Esophagus squamous epithelium (tissue), 5 donors: ENCODE results near the gene FAM53B. TPM values are rescaled to one million over a fixed set of nuclear protein-coding genes. Genes with fewer than 3 reads are reported as not detected.

ENCODE experiments used
- DNase-seq: peaks from one replicate; lab custom pipeline; 2025; lab: John Stamatoyannopoulos, UW
- H3K27ac ChIP-seq, 4 donors: fragments of 200-600 bp; sonication (generic); one replicate each; pipeline ENCODE4 v1.5.1; 2016 to 2019; ENCODE audit warnings: mild to moderate bottlenecking in 1 of 4
- H3K27me3 ChIP-seq, 4 donors: fragments of 200-600 bp; sonication (generic); 1 replicate in 3 of 4; 2 replicates in 1 of 4; pipeline versions ENCODE4 v1.5.1 to v1.6.0; 2017 to 2021; ENCODE audit warnings: antibody characterized with exemption in 1 of 4
- H3K36me3 ChIP-seq, 3 donors: fragments of 200-600 bp; sonication (generic); one replicate each; pipeline ENCODE4 v1.5.1; 2016 to 2019
- H3K4me1 ChIP-seq, 3 donors: fragments of 200-600 bp; sonication (generic); one replicate each; pipeline ENCODE4 v1.5.1; 2017 to 2019
- H3K4me3 ChIP-seq, 4 donors: fragments of 200-600 bp; sonication (generic); 1 replicate in 3 of 4; 2 replicates in 1 of 4; pipeline ENCODE4 v1.5.1; 2016 to 2019; ENCODE audit warnings: mild to moderate bottlenecking in 2 of 4, moderate library complexity in 1 of 4
- H3K9me3 ChIP-seq, 3 donors: fragments of 200-600 bp; sonication (generic); one replicate each; pipeline ENCODE4 v1.5.1; 2016 to 2019
- POLR2A ChIP-seq, 4 donors: fragments of 450-650 bp; IDR thresholded peaks; one replicate each; pipeline ENCODE4 v1.6.1; 2017; ENCODE audit warnings: antibody characterized with exemption in 4 of 4, mild to moderate bottlenecking in 4 of 4, moderate library complexity in 3 of 4
- WGBS, 2 donors: methylation state at CpG; one replicate each; pipeline ENCODE4 v1.1.5; 2018; 5-methylcytosine and 5-hydroxymethylcytosine counted together
- intact Hi-C: fragments of 100-400 bp; cut with DNase I; formaldehyde crosslinking; loops from one replicate; pipeline ENCODE4 v1.15.0; 2022
- total RNA-seq, 4 donors: library from RNA; depleted of rRNA; stranded (reverse); fragments of >200 nt; gene quantifications; one replicate each; pipeline ENCODE4 v1.1.0, GENCODE V29; 2016
- TF ChIP-seq, protein P1 (sequence below), 6 experiments: fragments of 450-650 bp in 4 of 6; fragments of 200-600 bp in 2 of 6; sonication (generic) in 2 of 6; IDR thresholded peaks; one replicate each; pipeline ENCODE4 v1.5.1; 2016 to 2019; ENCODE audit warnings: antibody characterized with exemption in 6 of 6, mild to moderate bottlenecking in 4 of 6, moderate library complexity in 4 of 6
- donor health status: DM: yes; HTN: yes; CAD: no.

Gene FAM53B
- total RNA-seq, 4 donors from 2014 or later = 27.4 to 54.2 (median 31.5) TPM

DNA sequence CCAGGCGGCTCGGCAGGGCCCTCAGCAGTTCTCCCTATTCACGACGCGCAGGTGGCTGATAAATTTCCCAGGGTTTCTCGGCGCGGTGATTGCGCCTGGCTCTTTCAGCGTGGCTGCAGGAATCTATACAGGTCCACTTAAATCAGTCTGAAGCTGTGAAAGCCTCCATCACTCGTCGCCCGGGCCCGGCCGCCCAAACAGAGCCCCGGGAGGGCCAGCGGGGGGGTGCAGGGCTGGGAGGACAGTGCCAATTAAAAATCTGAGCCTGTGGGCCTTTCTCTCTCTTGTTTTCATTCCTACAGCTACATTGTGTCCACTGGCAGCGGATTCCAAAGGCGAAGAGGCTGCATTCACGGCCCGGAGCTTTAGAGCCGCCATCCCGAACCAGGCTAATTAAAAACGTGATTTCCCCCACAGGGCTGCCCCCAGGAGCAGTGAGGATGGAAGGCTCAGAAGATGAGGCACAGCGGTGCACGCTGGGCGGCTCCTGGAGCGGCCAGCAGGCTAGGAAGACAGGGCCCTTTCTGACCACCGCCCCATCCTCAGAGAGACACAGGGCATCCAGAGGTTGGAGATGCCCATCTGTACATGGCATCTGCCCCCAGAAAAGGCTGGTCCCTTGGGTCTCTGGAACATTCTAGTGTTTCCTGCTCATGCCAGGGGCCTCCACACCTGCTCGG, 100.7 kb downstream of the FAM53B start:
- peaks cover 0 to 11% (median 0%) of the 10 kb centered on the region in 3 donors for H3K36me3 ChIP-seq
- no peaks in the 10 kb centered on the region for H3K9me3 ChIP-seq
- H3K4me1 ChIP-seq = peaks cover 68 to 100% (median 90%) of the 10 kb centered on the region in 3 donors
- H3K4me3 ChIP-seq = no peak overlapping the region
- H3K27ac ChIP-seq = peak overlapping the region in 1 of 4 donors; percentile 12
- TF ChIP-seq POLR2A (IDR thresholded peaks at IDR 0.05) = no peak
- TF ChIP-seq, protein P1, sequence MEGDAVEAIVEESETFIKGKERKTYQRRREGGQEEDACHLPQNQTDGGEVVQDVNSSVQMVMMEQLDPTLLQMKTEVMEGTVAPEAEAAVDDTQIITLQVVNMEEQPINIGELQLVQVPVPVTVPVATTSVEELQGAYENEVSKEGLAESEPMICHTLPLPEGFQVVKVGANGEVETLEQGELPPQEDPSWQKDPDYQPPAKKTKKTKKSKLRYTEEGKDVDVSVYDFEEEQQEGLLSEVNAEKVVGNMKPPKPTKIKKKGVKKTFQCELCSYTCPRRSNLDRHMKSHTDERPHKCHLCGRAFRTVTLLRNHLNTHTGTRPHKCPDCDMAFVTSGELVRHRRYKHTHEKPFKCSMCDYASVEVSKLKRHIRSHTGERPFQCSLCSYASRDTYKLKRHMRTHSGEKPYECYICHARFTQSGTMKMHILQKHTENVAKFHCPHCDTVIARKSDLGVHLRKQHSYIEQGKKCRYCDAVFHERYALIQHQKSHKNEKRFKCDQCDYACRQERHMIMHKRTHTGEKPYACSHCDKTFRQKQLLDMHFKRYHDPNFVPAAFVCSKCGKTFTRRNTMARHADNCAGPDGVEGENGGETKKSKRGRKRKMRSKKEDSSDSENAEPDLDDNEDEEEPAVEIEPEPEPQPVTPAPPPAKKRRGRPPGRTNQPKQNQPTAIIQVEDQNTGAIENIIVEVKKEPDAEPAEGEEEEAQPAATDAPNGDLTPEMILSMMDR (IDR thresholded peaks at IDR 0.05) = no peak
- no peak for DNase-seq
- intact Hi-C loops = no loop called here
- no peaks in the 10 kb centered on the region for H3K27me3 ChIP-seq
- WGBS, 2 donors = 92 to 95% methylated on average over 14 to 24 of the region's 30 CpGs

DNA sequence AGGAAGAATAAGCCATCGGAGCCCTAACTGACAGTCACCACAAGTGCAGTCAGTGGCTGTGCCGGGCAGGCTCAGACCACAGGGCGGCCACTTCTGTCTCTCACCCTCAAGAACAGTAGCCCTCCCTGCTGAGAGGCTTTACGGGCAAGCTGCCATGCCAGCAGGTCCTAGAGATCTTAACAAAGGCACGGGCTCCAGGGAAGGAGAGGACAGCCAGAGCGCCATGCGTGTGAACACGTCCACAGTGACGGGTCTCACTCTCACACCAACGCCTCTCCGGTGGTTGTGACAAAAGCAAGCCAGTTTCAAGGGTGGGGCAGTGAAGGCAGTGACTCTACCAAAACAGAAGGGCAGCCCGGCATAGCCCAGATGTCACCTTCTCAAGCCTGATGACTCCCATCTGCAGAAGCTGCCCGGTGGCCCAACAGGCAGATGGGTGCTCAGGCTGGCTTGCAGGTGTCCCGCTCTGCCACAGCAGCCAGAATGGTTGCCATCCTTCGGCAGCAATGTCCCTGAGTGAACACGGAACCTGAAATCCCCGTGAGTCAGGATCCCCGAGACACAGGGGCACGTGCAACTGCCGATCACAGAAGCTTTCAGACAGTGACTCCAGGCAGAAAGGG, 102.0 kb downstream of the FAM53B start:
- TF ChIP-seq POLR2A (IDR thresholded peaks at IDR 0.05) = no peak
- TF ChIP-seq, protein P1 (IDR thresholded peaks at IDR 0.05) = no peak
- no peak for DNase-seq
- intact Hi-C loops = no loop called here
- H3K9me3 ChIP-seq = no peaks in the 10 kb centered on the region
- H3K4me3 ChIP-seq = no peak overlapping the region
- peaks cover 55 to 100% (median 80%) of the 10 kb centered on the region in 3 donors for H3K4me1 ChIP-seq
- H3K27ac ChIP-seq = peak overlapping the region; percentile 32 to 77 (median 62)
- no peaks in the 10 kb centered on the region for H3K27me3 ChIP-seq
- peaks cover 0 to 18% (median 0%) of the 10 kb centered on the region in 3 donors for H3K36me3 ChIP-seq
- 49 to 68% methylated on average over 4 to 11 of the region's 20 CpGs for WGBS, 2 donors

DNA sequence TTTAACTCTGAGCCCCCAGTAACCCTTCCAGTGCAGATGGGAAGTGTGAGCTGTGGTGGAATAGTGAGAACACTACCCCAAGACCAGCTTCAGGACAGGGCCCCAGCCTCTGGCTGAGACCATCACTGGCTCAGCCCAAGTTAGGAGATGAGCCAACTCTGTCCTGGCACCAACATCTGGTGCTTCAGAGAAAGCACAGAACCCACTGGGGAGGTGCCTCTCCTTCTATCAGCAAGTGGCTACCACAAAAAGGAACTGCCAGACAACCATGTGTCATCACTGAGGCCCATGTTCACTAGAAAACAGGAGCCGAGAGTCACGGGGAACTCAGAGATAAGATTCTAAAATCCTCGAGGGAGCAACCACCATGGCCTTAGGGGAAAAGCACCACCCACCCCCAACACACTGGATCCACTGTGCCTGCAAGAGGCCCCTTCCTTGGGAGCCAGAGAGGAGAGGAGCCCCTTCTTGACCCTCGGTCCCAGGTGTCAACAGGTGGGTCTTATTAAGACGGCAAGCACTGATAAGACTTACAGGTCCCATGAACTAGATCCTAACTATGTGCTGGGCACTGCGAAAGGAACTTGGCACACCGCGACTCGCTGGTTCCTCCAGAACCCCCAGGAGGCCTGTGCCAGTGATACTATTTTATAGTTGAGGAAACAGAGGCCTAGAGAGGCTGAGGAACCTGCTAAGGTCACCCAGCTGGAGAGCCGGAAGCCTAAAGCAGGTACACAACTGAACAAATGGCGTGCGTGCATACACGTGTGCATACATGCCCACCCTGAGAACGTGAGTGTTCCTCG, 102.7 kb downstream of the FAM53B start:
- DNase-seq = peak; percentile 11
- Histone ChIP-seq H3K36me3 (peaks cover 0 to 25% (median 0%) of the 10 kb centered on the region in 3 donors), H3K9me3 (no peaks in the 10 kb centered on the region), H3K27me3 (no peaks in the 10 kb centered on the region), H3K27ac (peak overlapping the region; percentile 32 to 77 (median 62)), H3K4me3 (no peak overlapping the region), H3K4me1 (peaks cover 48 to 100% (median 72%) of the 10 kb centered on the region in 3 donors)
- WGBS, 2 donors = 34 to 45% methylated on average over 10 to 11 of the region's 15 CpGs
- peak in 2 of 4 donors; percentile 10 to 15 for TF ChIP-seq POLR2A (IDR thresholded peaks at IDR 0.05)
- TF ChIP-seq, protein P1 (IDR thresholded peaks at IDR 0.05) = no peak
- intact Hi-C loops = no loop called here

DNA sequence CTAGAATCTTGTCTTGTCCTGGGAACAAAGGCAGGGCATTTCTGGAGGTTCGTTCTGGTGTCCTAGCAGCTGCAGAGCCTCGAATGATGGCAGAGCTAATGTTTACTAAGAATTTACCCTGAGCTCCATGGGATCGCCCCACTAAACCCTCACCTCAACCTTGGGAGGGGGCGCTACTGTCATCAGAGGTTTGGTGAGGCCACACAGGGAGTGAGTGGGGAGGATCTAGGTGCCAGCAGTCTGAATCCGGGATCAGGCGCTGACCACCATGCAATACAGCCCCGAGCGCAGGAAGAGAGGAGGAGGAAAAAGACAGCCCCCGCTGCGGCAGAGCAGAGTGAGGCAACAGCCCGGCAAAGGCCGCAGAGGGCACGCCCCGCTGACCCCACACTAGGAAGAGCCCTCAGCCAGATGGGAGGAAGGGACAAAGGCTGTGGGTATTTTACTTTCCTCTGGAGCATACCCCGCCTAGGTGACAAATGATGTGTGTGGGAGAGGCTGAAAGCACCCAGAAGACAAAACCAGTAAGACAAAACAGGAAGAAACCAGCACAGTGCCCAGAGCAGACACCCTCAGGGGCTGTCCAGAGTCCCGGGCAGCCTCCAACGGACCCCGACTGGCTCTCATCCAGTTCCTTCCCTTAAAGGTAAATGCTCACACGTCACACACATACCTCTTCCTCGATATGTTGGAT, 103.5 kb downstream of the FAM53B start:
- DNase-seq = no peak
- TF ChIP-seq, protein P1 (IDR thresholded peaks at IDR 0.05) = no peak
- TF ChIP-seq POLR2A (IDR thresholded peaks at IDR 0.05) = no peak
- intact Hi-C loops = no loop called here
- Histone ChIP-seq H3K36me3 (peaks cover 0 to 27% (median 6%) of the 10 kb centered on the region in 3 donors), H3K27me3 (no peaks in the 10 kb centered on the region), H3K27ac (peak overlapping the region; percentile 32 to 77 (median 62)), H3K4me3 (peak overlapping the region in 1 of 4 donors; percentile 13), H3K9me3 (no peaks in the 10 kb centered on the region), H3K4me1 (peaks cover 41 to 94% (median 64%) of the 10 kb centered on the region in 3 donors)
- WGBS, 2 donors = 29 to 36% methylated on average over 13 to 14 of the region's 20 CpGs
